SH-SY5Y (cell line): Measurements from ENCODE around the gene TRAPPC2L.

Source experiments
- GATA2 ChIP-seq: IDR thresholded peaks from 2 replicates; pipeline ENCODE4 v1.6.1; 2011; ENCODE audit warnings: mild to moderate bottlenecking, low read depth, low read length
- GATA3 ChIP-seq: IDR thresholded peaks from 2 replicates; pipeline ENCODE4 v1.6.1; 2011; ENCODE audit warnings: low read depth, mild to moderate bottlenecking, low read length, moderate library complexity

Gene TRAPPC2L

GRCh38 chr16:88906020-88906419 lies 49.1 kb downstream of the TRAPPC2L start:
- no peak for TF ChIP-seq GATA2

GRCh38 chr16:88906535-88907105 lies 49.7 kb downstream of the TRAPPC2L start:
- no peak for TF ChIP-seq GATA3

DNA sequence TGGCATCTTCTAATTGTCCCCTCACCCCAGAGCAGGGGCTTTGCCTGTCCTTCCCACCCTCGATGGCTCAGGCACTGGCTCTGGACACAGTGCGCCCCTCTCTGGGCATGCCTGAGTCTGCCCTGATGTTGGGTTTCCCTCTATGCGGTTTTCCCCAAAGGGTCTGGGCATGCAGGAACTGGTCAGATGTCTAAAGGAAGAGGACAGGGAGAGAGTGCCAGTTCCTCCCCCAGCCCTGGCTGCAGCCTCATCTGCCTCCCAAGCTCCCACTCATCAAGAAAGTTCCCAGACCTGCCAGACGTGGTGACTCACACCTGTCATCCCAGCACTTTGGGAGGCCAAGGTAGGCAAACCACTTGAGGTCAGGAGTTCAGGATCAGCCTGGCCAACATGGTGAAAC lies 50.8 kb downstream of the TRAPPC2L start:
- TF ChIP-seq GATA2 (no peak), GATA3 (no peak)

DNA sequence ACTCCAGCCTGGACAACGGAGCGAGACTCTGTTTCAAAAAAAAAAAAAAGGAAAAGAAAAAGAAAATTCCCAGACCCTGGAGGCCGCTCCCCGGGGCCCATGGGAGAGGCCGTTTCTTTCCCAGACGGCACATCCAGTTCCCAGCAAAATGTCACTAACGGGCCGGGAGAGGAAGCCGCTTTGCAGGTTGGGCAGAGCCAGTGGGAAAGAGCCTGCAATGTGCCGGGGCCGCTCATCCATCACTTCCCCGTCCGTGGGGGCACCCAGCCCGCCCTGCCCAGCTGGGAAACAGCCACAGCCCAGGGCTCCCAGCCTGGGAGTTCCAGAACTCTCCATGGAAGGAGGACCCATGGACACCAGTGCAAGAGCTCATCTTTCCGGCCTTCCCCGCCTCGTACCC lies 51.4 kb downstream of the TRAPPC2L start:
- TF ChIP-seq GATA2 (no peak), GATA3 (no peak)

DNA sequence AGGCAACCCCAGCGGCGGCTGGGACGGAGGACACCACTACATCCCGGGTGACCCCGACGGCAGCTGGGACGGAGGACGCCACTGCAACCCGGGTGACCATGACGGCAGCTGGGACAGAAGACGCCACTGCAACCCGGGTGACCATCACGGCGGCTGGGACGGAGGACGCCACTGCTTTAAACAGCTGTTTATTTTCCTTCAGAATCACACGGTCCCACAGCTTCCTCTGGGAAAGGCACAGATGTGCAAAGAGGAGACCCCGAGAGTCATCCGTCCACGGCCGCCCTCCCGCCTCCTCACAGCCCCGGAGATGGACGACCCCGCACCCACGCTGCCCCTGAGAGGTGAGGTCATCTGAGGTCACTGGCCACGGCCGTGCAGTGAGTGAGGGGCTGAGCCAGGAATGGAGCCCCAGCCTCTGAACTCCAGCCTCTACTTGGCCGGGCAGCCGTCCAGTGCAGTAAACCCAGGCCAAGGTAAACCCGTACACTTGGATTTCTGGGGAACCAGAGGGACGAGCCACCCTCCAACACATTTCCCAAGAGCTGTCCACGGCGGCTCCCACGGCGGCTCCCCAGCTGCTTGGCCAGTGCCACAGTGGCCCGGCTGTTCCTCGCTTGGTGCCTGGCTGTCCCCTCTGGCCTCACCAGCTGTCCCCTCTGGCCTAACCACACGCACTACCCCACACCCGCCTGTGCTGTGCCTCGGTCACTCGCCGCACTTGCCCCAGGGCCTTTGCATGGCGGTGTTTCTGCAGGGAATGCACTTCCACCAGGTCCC lies 52.7 kb downstream of the TRAPPC2L start:
- TF ChIP-seq GATA2 (no peak), GATA3 (no peak)

DNA sequence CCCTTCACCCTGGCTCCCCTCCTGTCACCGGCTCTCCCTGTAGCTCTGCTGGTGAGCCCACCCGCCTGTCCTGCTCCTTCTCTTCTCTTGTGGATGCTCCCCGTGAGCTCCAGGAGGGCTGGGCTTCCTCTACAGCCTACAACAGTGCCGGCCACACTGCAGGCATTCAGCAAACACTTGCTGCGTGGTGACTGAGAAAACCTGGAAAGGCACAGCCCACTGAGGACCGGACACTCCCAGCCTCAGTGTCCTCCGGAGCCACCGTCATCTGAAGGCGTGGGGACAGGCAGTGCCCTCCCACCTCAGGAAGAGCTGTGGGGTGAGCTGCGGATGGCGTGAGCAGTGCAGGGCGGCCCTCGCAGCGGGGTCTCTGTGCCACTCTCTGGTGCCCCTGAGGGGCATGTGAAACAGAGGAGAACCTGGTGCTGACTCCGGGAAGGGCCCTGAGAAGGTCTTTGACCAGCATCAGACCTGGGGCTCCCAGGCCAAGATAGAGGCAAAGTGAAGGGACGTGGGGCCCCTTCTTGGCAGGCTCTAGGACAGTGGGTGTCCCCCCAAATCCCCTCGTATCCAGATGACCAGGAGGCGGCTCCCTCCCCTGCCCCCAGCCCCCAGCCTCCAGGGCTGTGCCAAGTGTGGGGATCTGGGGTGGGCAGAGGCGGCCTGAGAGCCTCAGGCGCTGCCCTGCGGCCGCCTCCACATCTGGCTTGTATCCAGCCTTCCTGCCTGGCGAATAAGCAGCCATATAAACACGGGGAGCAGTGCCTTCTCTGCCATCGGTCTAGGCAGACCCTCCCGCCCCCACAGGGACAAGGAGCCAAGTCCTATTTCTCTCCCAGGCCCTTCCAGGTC lies 53.6 kb downstream of the TRAPPC2L start:
- TF ChIP-seq GATA2 (no peak), GATA3 (no peak)

DNA sequence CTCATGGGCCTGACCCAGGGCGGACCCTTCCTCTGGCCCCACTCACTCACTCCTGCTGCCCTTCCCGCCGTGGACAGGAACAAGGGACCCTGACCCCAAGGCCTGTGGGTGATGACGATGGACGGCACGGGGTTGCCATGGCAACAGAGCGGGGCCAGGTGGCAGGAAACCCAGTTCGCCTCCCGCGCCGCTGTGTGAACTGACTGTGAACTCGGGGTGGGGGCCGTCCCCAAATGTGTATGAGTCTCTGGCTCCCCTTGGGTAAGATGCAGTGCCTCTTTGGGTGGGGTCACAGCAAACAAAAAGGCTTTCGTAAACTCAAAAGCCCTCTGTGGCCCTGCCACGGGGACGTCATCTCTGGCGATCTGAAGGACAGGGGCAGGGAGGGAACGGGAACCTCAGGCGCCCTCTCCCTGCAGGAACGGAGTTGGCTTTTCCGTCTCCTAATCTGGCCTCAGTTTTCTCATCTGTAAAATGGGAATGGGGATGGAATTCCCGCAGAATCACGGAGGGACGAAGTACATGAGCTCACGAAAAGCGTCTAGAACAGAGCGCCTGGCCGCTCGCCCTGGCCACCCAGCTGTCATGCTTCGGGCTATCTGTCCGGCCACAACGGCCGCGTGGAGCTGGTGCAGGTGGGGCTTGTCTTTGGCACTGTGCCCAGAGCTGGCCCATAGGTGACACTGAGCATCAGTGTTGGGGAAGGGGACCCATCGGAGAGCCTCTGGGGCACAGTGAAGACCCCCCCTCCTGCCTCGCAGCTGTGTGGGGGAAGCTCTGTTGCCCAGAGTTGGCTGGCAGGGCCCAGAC lies 54.4 kb downstream of the TRAPPC2L start:
- TF ChIP-seq GATA2: no peak
- no peak for TF ChIP-seq GATA3

GRCh38 chr16:88911946-88912310 lies 55.0 kb downstream of the TRAPPC2L start:
- TF ChIP-seq GATA3 (no peak), GATA2 (no peak)
